Stimulated activated CD8-positive, alpha-beta memory T cell treated with anti-CD3 and anti-CD28 coated beads, Interleukin-4, amount 100 ng/mL, for 48 hours (primary cell): ENCODE results near the gene RBMS3.
"Not testable (repeated sequence)": the region's sequence is repeated elsewhere in the genome, so short reads cannot be mapped to it uniquely, and the experiment has no call there.

ENCODE experiments used
- DNase-seq: peaks from one replicate; pipeline ENCODE4 v3.0.0-alpha.2; 2020

Gene RBMS3

GRCh38 chr3:29758434-29759322 is 477.8 kb downstream of the RBMS3 start:
- no peak for DNase-seq

- no peak for DNase-seq
Measured at GRCh38 chr3:29759411-29760225, 478.7 kb downstream of the RBMS3 start.

- no peak for DNase-seq
Measured at GRCh38 chr3:29760226-29760685, 479.4 kb downstream of the RBMS3 start.

GRCh38 chr3:29761517-29761916 is 480.6 kb downstream of the RBMS3 start:
- no peak for DNase-seq

GRCh38 chr3:29763115-29763514 is 482.2 kb downstream of the RBMS3 start:
- no peak for DNase-seq

GRCh38 chr3:29764041-29764440 is 483.2 kb downstream of the RBMS3 start:
- no peak for DNase-seq

- DNase-seq, result no peak
Measured at GRCh38 chr3:29764603-29765254, 483.9 kb downstream of the RBMS3 start.

- no peak for DNase-seq
Measured at GRCh38 chr3:29771602-29772001, 490.7 kb downstream of the RBMS3 start.

GRCh38 chr3:29772436-29772835 is 491.6 kb downstream of the RBMS3 start:
- DNase-seq, result no peak

GRCh38 chr3:29773481-29773880 is 492.6 kb downstream of the RBMS3 start:
- no peak for DNase-seq

- no peak for DNase-seq
Measured at GRCh38 chr3:29775340-29775739, 494.5 kb downstream of the RBMS3 start.

- no peak for DNase-seq
Measured at GRCh38 chr3:29777869-29778268, 497.0 kb downstream of the RBMS3 start.

- no peak for DNase-seq
Measured at GRCh38 chr3:29789686-29790085, 508.8 kb downstream of the RBMS3 start.

- no peak for DNase-seq
Measured at GRCh38 chr3:29796808-29797207, 515.9 kb downstream of the RBMS3 start.

GRCh38 chr3:29802057-29802456 is 521.2 kb downstream of the RBMS3 start:
- no peak for DNase-seq

GRCh38 chr3:29804044-29804443 is 523.2 kb downstream of the RBMS3 start:
- DNase-seq, result no peak

GRCh38 chr3:29805757-29806156 is 524.9 kb downstream of the RBMS3 start:
- no peak for DNase-seq

- not testable (repeated sequence) for DNase-seq
Measured at GRCh38 chr3:29808324-29808723, 527.5 kb downstream of the RBMS3 start.

GRCh38 chr3:29822071-29822470 is 541.2 kb downstream of the RBMS3 start:
- DNase-seq, result no peak

GRCh38 chr3:29823233-29823632 is 542.4 kb downstream of the RBMS3 start:
- DNase-seq, result no peak

- no peak for DNase-seq
Measured at GRCh38 chr3:29826712-29827111, 545.8 kb downstream of the RBMS3 start.

- no peak for DNase-seq
Measured at GRCh38 chr3:29827756-29828155, 546.9 kb downstream of the RBMS3 start.

GRCh38 chr3:29829340-29829739 is 548.5 kb downstream of the RBMS3 start:
- no peak for DNase-seq
